PFSK-1 (cell line): Measurements from ENCODE around the gene ARPIN.

ENCODE experiments used
- FOXP2 ChIP-seq: optimal IDR thresholded peaks from 2 replicates; pipeline ENCODE3; 2011; ENCODE audit warnings: borderline replicate concordance, control low read depth, inconsistent platforms; ENCODE audit not compliant: insufficient read depth; ENCODE audit errors: extremely low read length, extremely low read depth
- POLR2AphosphoS5 ChIP-seq: IDR thresholded peaks from 2 replicates; pipeline ENCODE4 v1.6.1; 2012; ENCODE audit warnings: low read depth, mild to moderate bottlenecking, control low read depth, low read length, moderate library complexity
- REST ChIP-seq, 2 experiments: IDR thresholded peaks; 2 replicates each; pipeline versions ENCODE4 v1.6.1 to v1.8.0; 2011 to 2012; ENCODE audit warnings: low read depth in 2 of 2, low read length in 2 of 2, control low read depth in 1 of 2, inconsistent platforms in 1 of 2, mild to moderate bottlenecking in 1 of 2, moderate library complexity in 1 of 2; ENCODE audit not compliant: insufficient read depth in 1 of 2
- SIN3A ChIP-seq: IDR thresholded peaks from 2 replicates; pipeline ENCODE4 v1.6.1; 2012; ENCODE audit warnings: mild to moderate bottlenecking, low read length, moderate library complexity, borderline replicate concordance; ENCODE audit not compliant: insufficient read depth
- TAF1 ChIP-seq: IDR thresholded peaks from 2 replicates; pipeline ENCODE4 v1.6.1; 2012; ENCODE audit warnings: low read length, control low read depth, borderline replicate concordance; ENCODE audit not compliant: insufficient read depth

Gene ARPIN

GRCh38 chr15:89876396-89877082 is 36.2 kb downstream of the ARPIN start:
- no peak for TF ChIP-seq TAF1
- no peak for TF ChIP-seq SIN3A
- no peak for TF ChIP-seq POLR2AphosphoS5
- TF ChIP-seq FOXP2 = no peak
- TF ChIP-seq REST (IDR thresholded peaks at IDR 0.05; ENCODE audit: insufficient read depth in 1 of 2, low read depth in 2 of 2, low read length in 2 of 2) = no peak

GRCh38 chr15:89875741-89876140 is 37.0 kb downstream of the ARPIN start:
- TF ChIP-seq SIN3A = no peak
- no peak for TF ChIP-seq FOXP2
- no peak for TF ChIP-seq TAF1
- TF ChIP-seq REST (IDR thresholded peaks at IDR 0.05; ENCODE audit: insufficient read depth in 1 of 2, low read depth in 2 of 2, low read length in 2 of 2) = no peak
- no peak for TF ChIP-seq POLR2AphosphoS5

GRCh38 chr15:89874926-89875564 is 37.7 kb downstream of the ARPIN start:
- TF ChIP-seq POLR2AphosphoS5 (no peak), TAF1 (no peak), SIN3A (no peak), FOXP2 (no peak), REST (IDR thresholded peaks at IDR 0.05; ENCODE audit: insufficient read depth in 1 of 2, low read depth in 2 of 2, low read length in 2 of 2) (no peak)

- TF ChIP-seq FOXP2 (no peak), TAF1 (no peak), POLR2AphosphoS5 (no peak), SIN3A (no peak), REST (IDR thresholded peaks at IDR 0.05; ENCODE audit: insufficient read depth in 1 of 2, low read depth in 2 of 2, low read length in 2 of 2) (no peak)
Observed at GRCh38 chr15:89870688-89871288, 42.0 kb downstream of the ARPIN start.

GRCh38 chr15:89870006-89870405 is 42.7 kb downstream of the ARPIN start:
- TF ChIP-seq SIN3A = no peak
- no peak for TF ChIP-seq REST (IDR thresholded peaks at IDR 0.05; ENCODE audit: insufficient read depth in 1 of 2, low read depth in 2 of 2, low read length in 2 of 2)
- no peak for TF ChIP-seq TAF1
- TF ChIP-seq FOXP2 = no peak
- no peak for TF ChIP-seq POLR2AphosphoS5
